ENCODE measurements around the gene DLX4. TPM values are rescaled to one million over a fixed set of nuclear protein-coding genes. Genes with fewer than 3 reads are reported as not detected.

The DLX4 gene
- total and polyA plus RNA-seq, 12 donors: 0.10 to 0.96 (median 0.27) TPM; not detected in 3

- no peak for DNase-seq
- TF ChIP-seq CTCF (IDR thresholded peaks at IDR 0.05) (no peak), POLR2A (IDR thresholded peaks at IDR 0.05) (no peak)
- Histone ChIP-seq H3K36me3 (replicated peaks in 1 of 2) (no peaks in the 10 kb centered on the region), H3K4me3 (no peak overlapping the region), H3K9me3 (replicated peaks in 1 of 3) (no peaks in the 10 kb centered on the region), H3K4me1 (replicated peaks in 1 of 2) (peaks cover 0 to under 1% of the 10 kb centered on the region in 2 donors), H3K27ac (no peak overlapping the region), H3K27me3 (no peaks in the 10 kb centered on the region)
- intact Hi-C loops (cut with DNase I): no loop called here
- 93 to 95% (median 95%) methylated on average over 6 of the region's 6 CpGs for WGBS, 4 donors
Measured at GRCh38 chr17:50021681-50022370, 52.8 kb downstream of the DLX4 start.

- Histone ChIP-seq H3K27ac (no peak overlapping the region), H3K27me3 (no peaks in the 10 kb centered on the region), H3K4me1 (replicated peaks in 1 of 2) (peaks cover 8% of the 10 kb centered on the region in 2 donors), H3K4me3 (no peak overlapping the region), H3K9me3 (replicated peaks in 1 of 3) (no peaks in the 10 kb centered on the region), H3K36me3 (replicated peaks in 1 of 2) (no peaks in the 10 kb centered on the region)
- no peak for DNase-seq
- 52 to 65% (median 56%) methylated on average over 6 of the region's 6 CpGs for WGBS, 4 donors
- no peak for TF ChIP-seq CTCF (IDR thresholded peaks at IDR 0.05)
- TF ChIP-seq POLR2A (IDR thresholded peaks at IDR 0.05): no peak
- intact Hi-C loops (cut with DNase I): no loop called here
Measured at GRCh38 chr17:50022463-50023130, 53.6 kb downstream of the DLX4 start.

DNA sequence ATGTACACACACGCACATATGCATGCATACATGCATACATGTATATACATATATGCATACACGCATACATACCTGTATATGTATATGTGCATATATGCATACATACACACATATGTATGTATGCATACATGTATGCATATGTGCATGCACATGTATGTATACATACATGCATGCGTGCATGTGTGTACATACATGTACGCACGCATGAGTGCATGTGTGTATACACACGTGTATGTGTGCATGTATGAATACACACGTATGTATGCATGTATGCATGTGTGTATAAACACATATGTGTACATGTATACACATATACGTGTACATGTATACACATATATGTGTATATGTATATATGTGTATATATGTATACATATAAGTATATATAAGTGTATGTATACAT is 54.5 kb downstream of the DLX4 start:
- intact Hi-C loops (cut with DNase I): no loop called here
- H3K27ac ChIP-seq: no peak overlapping the region
- TF ChIP-seq POLR2A (IDR thresholded peaks at IDR 0.05) (no peak), CTCF (IDR thresholded peaks at IDR 0.05) (no peak)
- WGBS, 4 donors: 55 to 70% (median 62%) methylated on average over 8 of the region's 8 CpGs
- peaks cover 12 to 13% of the 10 kb centered on the region in 2 donors for H3K4me1 ChIP-seq (replicated peaks in 1 of 2)
- H3K27me3 ChIP-seq: no peaks in the 10 kb centered on the region
- no peaks in the 10 kb centered on the region for H3K9me3 ChIP-seq (replicated peaks in 1 of 3)
- DNase-seq: no peak
- H3K36me3 ChIP-seq (replicated peaks in 1 of 2): no peaks in the 10 kb centered on the region
- H3K4me3 ChIP-seq: no peak overlapping the region

Small RNAs within 50 kb of the gene (small RNA-seq; reads per million reads assigned to genes)
- gene RNU6-1313P: 0 reads per million in 2 donors

Other genes with a start within 250 kb of the DLX4 start
- gene FAM117A, start 205.1 kb upstream of the DLX4 start, total RNA-seq: 10 to 100 TPM in 6 of 9 donors, 1 to 10 TPM in 3; 4.6 to 16.3 (median 11.2) TPM
- 1 to 10 TPM; 4.6 to 9.6 (median 6.0) TPM for gene FAM117A, start 205.1 kb upstream of the DLX4 start, polyA plus RNA-seq
- 10 to 100 TPM; 27.5 to 54.7 (median 42.8) TPM for gene KAT7, start 180.5 kb upstream of the DLX4 start, total RNA-seq
- gene KAT7, start 180.5 kb upstream of the DLX4 start, polyA plus RNA-seq: 10 to 100 TPM in 1 of 3 donors, 1 to 10 TPM in 2; 5.2 to 32.5 (median 5.9) TPM
- under 1 TPM in 1 of 9 donors, not detected in 8; 0.90 TPM for gene TAC4, start 121.1 kb upstream of the DLX4 start, total RNA-seq
- gene TAC4, start 121.1 kb upstream of the DLX4 start, polyA plus RNA-seq: under 1 TPM in 1 of 3 donors, not detected in 2; 0.40 TPM
- under 1 TPM in 5 of 9 donors, not detected in 4; 0.36 to 0.83 (median 0.49) TPM for gene DLX3, start 26.0 kb downstream of the DLX4 start, total RNA-seq
- gene DLX3, start 26.0 kb downstream of the DLX4 start, polyA plus RNA-seq: under 1 TPM; 0.07 to 0.24 (median 0.13) TPM
- gene ITGA3, start 86.9 kb downstream of the DLX4 start, total RNA-seq: 100 to 1,000 TPM in 7 of 9 donors, 10 to 100 TPM in 2; 27.8 to 206 (median 133) TPM
- 100 to 1,000 TPM in 2 of 3 donors, 10 to 100 TPM in 1; 20.9 to 164 (median 116) TPM for gene ITGA3, start 86.9 kb downstream of the DLX4 start, polyA plus RNA-seq
- 100 to 1,000 TPM in 7 of 9 donors, 10 to 100 TPM in 2; 28.4 to 225 (median 126) TPM for gene PDK2, start 126.2 kb downstream of the DLX4 start, total RNA-seq
- gene PDK2, start 126.2 kb downstream of the DLX4 start, polyA plus RNA-seq: 100 to 1,000 TPM in 1 of 3 donors, 10 to 100 TPM in 2; 48.5 to 110 (median 59.7) TPM
- gene SAMD14, start 161.0 kb downstream of the DLX4 start, total RNA-seq: 10 to 100 TPM in 1 of 9 donors, 1 to 10 TPM in 8; 1.3 to 12.6 (median 3.7) TPM
- 10 to 100 TPM in 1 of 3 donors, 1 to 10 TPM in 2; 1.1 to 11.0 (median 3.0) TPM for gene SAMD14, start 161.0 kb downstream of the DLX4 start, polyA plus RNA-seq
- gene PPP1R9B, start 181.5 kb downstream of the DLX4 start, total RNA-seq: 10 to 100 TPM; 23.1 to 87.0 (median 52.7) TPM
- gene PPP1R9B, start 181.5 kb downstream of the DLX4 start, polyA plus RNA-seq: 100 to 1,000 TPM in 1 of 3 donors, 10 to 100 TPM in 2; 21.8 to 128 (median 27.2) TPM
- gene SGCA, start 196.8 kb downstream of the DLX4 start, total RNA-seq: 1 to 10 TPM in 3 of 9 donors, under 1 TPM in 3, not detected in 3; 0.28 to 3.0 (median 0.95) TPM
- gene SGCA, start 196.8 kb downstream of the DLX4 start, polyA plus RNA-seq: 1 to 10 TPM in 2 of 3 donors, not detected in 1; 5.2 to 5.5 TPM
- gene COL1A1, start 232.4 kb downstream of the DLX4 start, total RNA-seq: 100 to 1,000 TPM in 5 of 9 donors, 10 to 100 TPM in 4; 50.2 to 263 (median 134) TPM
- gene COL1A1, start 232.4 kb downstream of the DLX4 start, polyA plus RNA-seq: 100 to 1,000 TPM in 1 of 3 donors, 10 to 100 TPM in 2; 39.6 to 101 (median 40.1) TPM

Data from adrenal gland (tissue), 12 donors.